GM19438 (cell line): Measurements from ENCODE around the gene BIK.
A peak's percentile ranks its signal among the peaks of the same experiment; 100 is the strongest.
"Not testable (repeated sequence)": the region's sequence is repeated elsewhere in the genome, so short reads cannot be mapped to it uniquely, and the experiment has no call there.

Experiments used
- ATAC-seq: cut with Tn5 transposase; IDR thresholded peaks from one replicate; pipeline ENCODE4 v1.9.1; 2021; ENCODE audit warnings: low read depth; ENCODE audit not compliant: unreplicated experiment

Gene BIK

DNA sequence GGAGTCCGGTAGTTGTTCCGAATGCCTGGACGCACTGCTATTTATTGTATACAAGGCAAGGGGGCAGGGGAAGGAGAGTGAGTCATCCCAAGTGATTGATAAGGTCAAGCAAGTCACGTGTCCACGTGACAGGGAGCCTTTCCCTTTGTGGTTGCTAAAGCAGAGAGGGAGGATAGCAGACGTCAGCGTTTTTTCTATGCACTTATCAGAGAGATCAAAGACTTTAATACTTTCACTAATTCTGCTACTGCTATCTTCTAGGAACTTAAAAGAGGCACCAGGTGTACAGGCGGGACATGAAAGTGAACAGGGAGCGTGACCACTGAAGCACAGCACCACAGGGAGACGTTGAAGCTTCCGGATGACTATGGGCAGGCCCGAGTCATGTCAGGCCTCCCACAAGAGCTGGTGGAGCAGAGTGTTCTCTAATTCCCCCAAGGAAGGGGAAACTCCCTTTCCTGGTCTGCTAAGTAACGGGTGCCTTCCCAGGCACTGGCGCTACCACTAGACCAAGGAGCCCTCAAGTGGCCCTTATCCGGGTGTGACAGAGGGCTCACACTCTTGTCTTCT, 6.4 kb upstream of the BIK start:
- ATAC-seq = not testable (repeated sequence)

- not testable (repeated sequence) for ATAC-seq
Measured at GRCh38 chr22:43104950-43105349, 5.6 kb upstream of the BIK start.

DNA sequence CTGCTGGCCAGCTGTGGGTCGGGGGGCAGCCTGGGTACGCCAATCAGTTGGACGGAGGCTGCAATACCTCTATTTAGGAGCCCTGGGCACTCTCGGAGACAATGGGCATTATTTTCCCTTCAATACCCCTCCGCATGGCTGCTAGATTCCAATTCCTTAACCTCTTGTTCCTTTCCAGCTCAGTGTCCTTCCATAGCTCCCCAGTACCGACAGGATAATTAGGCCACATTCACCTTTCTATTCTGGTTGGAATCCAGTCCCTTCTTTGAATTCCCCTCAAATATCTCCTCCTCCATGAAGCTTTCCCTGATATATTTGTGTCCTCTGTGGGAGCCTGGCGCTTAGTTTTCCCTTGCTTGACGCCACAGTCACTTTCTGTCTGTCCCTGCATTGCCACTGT, 4.2 kb upstream of the BIK start:
- ATAC-seq = no peak

- ATAC-seq = no peak
Measured at GRCh38 chr22:43109511-43109910, 1.0 kb upstream of the BIK start.

- no peak for ATAC-seq
Measured at GRCh38 chr22:43109921-43110443, 568 bp upstream of the BIK start.

- no peak for ATAC-seq
Measured at GRCh38 chr22:43110927-43111623, 525 bp downstream of the BIK start.

DNA sequence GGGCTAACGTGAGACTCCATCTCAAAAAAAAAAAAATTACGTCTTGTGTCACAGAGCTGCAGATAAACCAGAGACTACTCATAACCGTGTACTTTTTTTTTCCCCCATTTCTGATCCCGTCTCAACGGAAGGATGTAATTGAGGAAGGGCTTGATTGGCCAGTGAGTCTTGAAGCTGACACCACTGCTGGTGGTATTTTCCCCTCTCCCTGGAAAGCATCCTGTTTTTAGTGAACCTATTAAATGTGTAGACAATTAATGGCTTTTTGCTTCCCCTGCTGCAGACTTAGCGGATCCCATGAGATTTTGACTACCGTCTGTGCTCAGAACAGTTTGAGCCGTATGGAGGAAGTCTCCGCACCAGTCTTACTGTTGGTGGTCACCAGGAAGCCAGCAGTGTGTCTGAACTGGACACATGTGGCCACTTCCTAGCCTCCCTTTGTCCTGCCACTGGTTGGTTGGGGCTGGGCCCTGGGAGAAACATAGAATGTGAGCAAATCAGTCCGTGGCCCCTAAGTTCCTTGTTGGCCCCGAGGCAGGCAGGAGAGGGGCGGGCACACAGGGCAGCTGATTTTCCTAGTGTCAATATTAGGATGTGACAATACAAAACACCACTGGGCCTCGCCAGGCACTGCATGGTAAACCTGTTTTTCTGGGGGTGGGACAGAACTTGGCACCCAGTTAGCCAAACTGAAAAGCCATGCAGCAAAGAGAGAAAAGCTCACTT, 3.1 kb downstream of the BIK start:
- ATAC-seq = no peak

- ATAC-seq = no peak
Measured at GRCh38 chr22:43114958-43115357, 4.4 kb downstream of the BIK start.

- ATAC-seq = no peak
Measured at GRCh38 chr22:43116932-43117331, 6.4 kb downstream of the BIK start.

GRCh38 chr22:43118024-43118849, 7.7 kb downstream of the BIK start:
- no peak for ATAC-seq

DNA sequence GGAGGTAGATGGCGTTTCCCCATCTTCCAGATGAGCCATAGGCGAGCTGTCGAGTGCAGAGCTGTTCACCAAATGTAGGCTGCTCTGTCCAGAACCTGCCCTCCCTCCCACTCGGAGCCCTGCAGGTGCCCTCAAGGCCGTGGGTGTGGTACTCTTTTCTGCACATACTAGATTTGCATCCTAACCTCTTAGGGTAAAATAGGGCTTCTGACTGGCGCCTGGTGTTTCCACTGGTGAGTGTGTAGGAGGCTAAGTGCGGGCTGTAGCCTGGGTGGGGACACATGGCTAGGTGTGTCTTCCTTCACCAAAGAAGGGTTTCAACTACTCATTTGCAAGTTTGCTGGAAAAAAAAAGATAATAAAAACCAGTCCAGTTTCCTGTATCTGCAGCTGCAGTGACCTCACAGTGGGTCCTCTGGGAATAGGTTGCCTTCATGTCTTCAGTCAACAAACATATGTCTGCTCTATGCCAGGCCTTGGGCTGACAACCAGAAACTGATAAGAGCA, 8.5 kb downstream of the BIK start:
- peak; percentile 57 for ATAC-seq

DNA sequence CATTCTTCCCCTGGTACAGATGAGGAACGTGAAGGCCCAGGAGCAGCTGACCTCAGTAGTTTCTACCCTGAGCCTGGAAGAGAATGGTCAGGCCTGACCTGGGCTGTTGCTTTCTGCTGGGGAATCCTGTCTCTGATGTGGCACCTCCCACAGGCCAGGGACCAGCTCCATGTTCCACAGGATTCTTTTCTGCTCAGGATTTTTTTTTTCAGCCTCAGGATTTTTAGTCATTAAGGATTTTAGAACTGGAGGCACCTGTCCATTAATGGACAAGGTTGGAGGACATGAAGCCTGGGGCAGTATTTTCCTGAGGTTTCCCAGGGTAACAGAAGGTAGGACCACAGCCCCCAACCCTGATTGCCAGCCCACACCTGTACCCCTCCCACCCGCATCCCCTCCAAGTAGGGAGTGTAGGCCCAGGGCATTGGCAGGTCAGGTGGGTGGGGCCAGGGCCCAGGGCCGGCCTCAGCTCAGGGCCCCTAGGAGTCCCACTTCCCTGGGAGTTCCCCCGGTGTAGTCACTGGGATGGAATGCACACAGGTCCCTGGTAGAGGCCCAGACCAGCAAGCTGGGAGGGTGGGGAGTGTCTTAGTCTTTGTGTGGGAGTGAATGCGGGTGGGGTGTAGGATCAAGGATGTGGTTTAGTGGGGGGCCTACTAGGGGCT, 16.1 kb downstream of the BIK start:
- no peak for ATAC-seq

DNA sequence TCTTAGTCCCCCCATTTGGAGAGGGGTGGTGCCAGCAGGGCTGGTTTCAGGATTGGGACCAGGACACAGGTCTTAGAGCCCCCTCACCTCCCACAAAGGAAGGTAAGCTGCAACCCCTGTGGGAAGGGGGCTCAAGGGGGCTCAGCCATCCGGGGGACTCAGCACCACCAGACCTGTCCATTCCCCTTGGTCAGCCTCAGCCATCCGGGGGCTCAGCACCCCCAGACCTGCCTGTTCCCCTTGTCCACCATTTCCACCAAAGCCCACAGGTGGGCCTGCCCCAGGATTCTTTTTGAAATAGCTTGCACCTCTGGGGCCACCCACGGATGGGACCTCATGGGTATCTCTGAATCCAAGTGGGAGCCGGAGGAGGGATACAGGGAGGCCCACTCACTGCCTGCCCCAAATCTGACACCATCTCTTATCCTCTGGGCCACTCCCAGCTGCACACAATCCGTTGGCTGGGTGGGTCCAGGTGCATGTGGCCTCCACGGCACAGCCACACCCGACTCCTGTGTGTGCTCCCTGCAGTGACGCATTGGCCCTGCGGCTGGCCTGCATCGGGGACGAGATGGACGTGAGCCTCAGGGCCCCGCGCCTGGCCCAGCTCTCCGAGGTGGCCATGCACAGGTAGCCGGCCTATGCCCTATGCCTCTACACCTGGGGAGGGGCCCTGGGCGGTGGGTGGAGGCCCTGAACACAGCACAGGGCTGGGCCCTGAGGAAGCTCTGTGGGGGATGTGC, 16.8 kb downstream of the BIK start:
- ATAC-seq = no peak

DNA sequence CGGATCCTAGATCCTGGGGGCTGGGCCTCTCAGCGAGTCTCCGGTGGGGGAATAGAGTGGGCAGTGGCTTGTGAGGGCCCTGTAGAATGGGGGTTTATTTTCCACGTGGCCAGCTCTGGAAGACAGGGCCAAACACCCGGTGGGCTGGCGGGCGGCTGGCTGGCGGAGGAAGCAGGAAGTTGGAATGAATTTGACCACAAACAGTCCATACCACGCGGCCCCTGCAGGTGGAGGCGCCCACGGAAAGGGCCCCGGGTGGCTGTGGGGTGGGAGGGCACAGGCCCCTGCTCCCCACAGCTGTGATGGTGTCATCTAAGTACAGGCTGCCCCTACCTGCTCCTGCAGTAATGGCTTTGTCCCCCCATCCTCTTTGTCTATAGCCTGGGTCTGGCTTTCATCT, 17.6 kb downstream of the BIK start:
- no peak for ATAC-seq

DNA sequence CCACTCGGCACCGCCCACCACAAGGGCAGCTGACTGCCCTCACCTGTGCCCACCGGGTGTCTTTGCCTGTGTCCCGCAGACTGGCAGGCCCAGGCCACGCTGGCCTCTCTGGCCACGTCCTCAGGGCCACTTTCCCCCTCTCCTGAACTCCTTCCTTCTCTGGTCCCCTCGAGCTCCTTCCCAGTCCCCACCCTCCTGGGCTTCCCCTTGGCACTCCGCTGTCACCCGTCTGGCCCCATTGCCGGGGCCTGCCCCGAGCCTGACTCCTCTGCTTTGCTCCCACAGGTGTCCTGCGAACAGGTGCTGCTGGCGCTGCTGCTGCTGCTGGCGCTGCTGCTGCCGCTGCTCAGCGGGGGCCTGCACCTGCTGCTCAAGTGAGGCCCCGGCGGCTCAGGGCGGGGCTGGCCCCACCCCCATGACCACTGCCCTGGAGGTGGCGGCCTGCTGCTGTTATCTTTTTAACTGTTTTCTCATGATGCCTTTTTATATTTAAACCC, 18.4 kb downstream of the BIK start:
- no peak for ATAC-seq

GRCh38 chr22:43129426-43130425, 19.2 kb downstream of the BIK start:
- ATAC-seq = no peak

DNA sequence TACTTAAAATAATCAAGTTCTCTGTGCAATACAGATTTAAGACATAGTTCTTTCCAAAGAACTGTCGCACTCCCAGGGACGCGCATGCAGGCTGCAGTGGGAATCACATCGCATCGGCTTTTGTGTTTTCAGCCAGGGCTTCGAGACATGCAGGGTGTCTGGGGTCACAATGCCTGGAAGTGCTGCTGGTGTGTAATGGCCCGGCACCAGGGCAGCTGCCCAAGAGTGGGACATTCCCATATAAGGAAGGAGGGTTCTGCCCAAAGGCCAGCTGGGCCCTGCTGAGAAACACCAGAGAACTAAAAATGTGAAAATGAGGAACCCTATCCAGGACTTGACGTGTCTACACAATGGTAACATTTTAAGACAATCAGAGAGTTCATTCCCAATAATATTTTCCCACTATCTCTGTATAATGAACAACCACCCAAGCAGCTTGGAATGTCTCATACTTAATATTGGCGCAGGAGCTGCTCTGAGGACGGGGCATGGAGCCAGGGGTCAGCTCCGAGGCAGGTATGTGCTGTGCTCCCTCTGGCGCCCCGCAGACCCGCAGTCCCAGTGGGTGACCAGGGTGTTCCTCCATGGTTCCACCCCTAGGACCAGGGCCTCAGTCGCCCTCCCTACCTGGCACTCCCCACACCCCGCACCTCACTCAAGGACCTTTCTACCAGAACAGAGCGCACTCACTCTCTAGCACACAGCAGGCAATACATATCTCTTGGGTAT, 21.4 kb downstream of the BIK start:
- no peak for ATAC-seq
